Measurements from ENCODE around the gene NOP53. TPM values are rescaled to one million over a fixed set of nuclear protein-coding genes. Genes with fewer than 3 reads are reported as not detected.

Gene NOP53
- total and polyA plus RNA-seq, 2 of the 8 experiments (the other 6 are each of a cell fraction or from before 2014, with no cell fraction given), result 107 to 245 TPM

GRCh38 chr19:47720669-47721422 lies 24.5 kb upstream of the NOP53 start:
- ChIA-PET CTCF (ENCODE audit: partially characterized antibody) (interaction anchor here (15.9 kb wide), 1 partner anchor 6 kb away, joined by 143 read pairs; the partner anchor contains the start of gene EHD2), POLR2A (ENCODE audit: partially characterized antibody) (no interaction called here)
- Histone ChIP-seq H2BK5ac (ENCODE audit: low read depth, low read length) (no peak overlapping the region), H3K4me1 (replicated peaks in 1 of 4; ENCODE audit: control insufficient read depth in 3 of 4, insufficient read depth in 4 of 4, low read length in 3 of 4) (peaks cover 0 to 4% (median 3%) of the 10 kb centered on the region in 4 experiments; a peak in 4 of 7 replicates), H2AFZ (ENCODE audit: low read length) (no peak overlapping the region), H3K27me3 (replicated peaks in 1 of 4; ENCODE audit: control insufficient read depth in 3 of 4, extremely low read depth in 1 of 4, insufficient read depth in 3 of 4, low read length in 3 of 4) (no peaks in the 10 kb centered on the region), H2BK120ac (replicated peaks; ENCODE audit: low read depth, low read length) (no peak overlapping the region), H3K79me1 (ENCODE audit: low read depth, low read length) (no peaks in the 10 kb centered on the region), H3K56ac (replicated peaks; ENCODE audit: insufficient read length, low read depth, low read length) (peak overlapping the region; percentile 39), H4K91ac (replicated peaks; ENCODE audit: insufficient read length, low read length) (peak overlapping the region; percentile 40), H3K4me2 (ENCODE audit: insufficient read depth in 1 of 2, low read depth in 2 of 2, low read length in 2 of 2) (no peak overlapping the region), H3K4me3 (ENCODE audit: extremely low read depth in 1 of 4, insufficient read depth in 2 of 4, low read depth in 3 of 4, low read length in 4 of 4) (no peak overlapping the region), H2AK5ac (ENCODE audit: low read depth, low read length) (no peak overlapping the region), H3K9me3 (ENCODE audit: insufficient read depth in 2 of 2, low read depth in 1 of 2, low read length in 1 of 2) (no peaks in the 10 kb centered on the region), H3K9ac (replicated peaks in 1 of 4; ENCODE audit: extremely low read depth in 1 of 4, low read depth in 3 of 4, low read length in 3 of 4) (no peak overlapping the region), H2BK12ac (ENCODE audit: low read depth, low read length) (no peak overlapping the region), H3K79me2 (ENCODE audit: control insufficient read depth in 1 of 2, insufficient read depth in 2 of 2, low read length in 2 of 2) (no peaks in the 10 kb centered on the region), H3K27ac (ENCODE audit: low read depth, low read length) (no peak overlapping the region), H4K8ac (ENCODE audit: extremely low read depth, insufficient read depth, low read length) (no peak overlapping the region), H3K14ac (ENCODE audit: insufficient read length) (no peak overlapping the region), H4K20me1 (replicated peaks in 1 of 2; ENCODE audit: control insufficient read depth in 1 of 2, insufficient read depth in 2 of 2, low read length in 2 of 2) (peaks cover 0 to 4% of the 10 kb centered on the region in 2 experiments), H2BK20ac (ENCODE audit: low read length) (no peak overlapping the region), H3K23me2 (ENCODE audit: low read depth, low read length) (no peaks in the 10 kb centered on the region), H3K4ac (replicated peaks; ENCODE audit: insufficient read length, low read depth, low read length) (no peak overlapping the region), H4K5ac (ENCODE audit: insufficient read length, low read depth, low read length) (no peak overlapping the region), H3K18ac (ENCODE audit: extremely low read depth, low read length) (no peak overlapping the region), H2BK15ac (ENCODE audit: low read length) (peak overlapping the region; percentile 36; the same call in 1 of the 2 replicates), H3K23ac (ENCODE audit: insufficient read length) (no peak overlapping the region), H3K36me3 (ENCODE audit: control insufficient read depth in 2 of 4, insufficient read depth in 4 of 4, low read length in 3 of 4) (no peaks in the 10 kb centered on the region)
- FAIRE-seq (no peak), DNase-seq (ENCODE audit: low read depth in 1 of 2, low spot score in 2 of 2) (no peak)
- WGBS, 2 experiments (ENCODE audit: extremely low coverage in 1 of 2, insufficient coverage in 1 of 2, insufficient read length in 1 of 2, insufficient replicate concordance in 2 of 2, low coverage in 1 of 2, low lambda C conversion rate in 2 of 2, missing lambda C conversion rate in 1 of 2), result 89% methylated on average over 12 of the region's 14 CpGs; no CpG with 5 or more reads in 1 of the 2 experiments
- TF ChIP-seq YY1 (IDR thresholded peaks at IDR 0.05; ENCODE audit: low read depth, low read length) (no peak), JUND (IDR thresholded peaks at IDR 0.05; ENCODE audit: low read length) (no peak), CREB1 (IDR thresholded peaks at IDR 0.05) (no peak), CTCF (IDR thresholded peaks at IDR 0.05; ENCODE audit: control extremely low read depth in 1 of 3, insufficient read depth in 1 of 3, low read depth in 1 of 3, low read length in 3 of 3) (no peak), CHD2 (IDR thresholded peaks at IDR 0.05; ENCODE audit: low read length) (no peak), CTBP2 (IDR thresholded peaks at IDR 0.05; ENCODE audit: borderline replicate concordance, insufficient read depth, insufficient read length, low read length) (no peak)
